Measurements from ENCODE around the gene CLPTM1L. TPM values are rescaled to one million over a fixed set of nuclear protein-coding genes. Genes with fewer than 3 reads are reported as not detected.

Gene CLPTM1L
- total and polyA plus RNA-seq, 2 donors = 60.7 to 142 TPM

DNA sequence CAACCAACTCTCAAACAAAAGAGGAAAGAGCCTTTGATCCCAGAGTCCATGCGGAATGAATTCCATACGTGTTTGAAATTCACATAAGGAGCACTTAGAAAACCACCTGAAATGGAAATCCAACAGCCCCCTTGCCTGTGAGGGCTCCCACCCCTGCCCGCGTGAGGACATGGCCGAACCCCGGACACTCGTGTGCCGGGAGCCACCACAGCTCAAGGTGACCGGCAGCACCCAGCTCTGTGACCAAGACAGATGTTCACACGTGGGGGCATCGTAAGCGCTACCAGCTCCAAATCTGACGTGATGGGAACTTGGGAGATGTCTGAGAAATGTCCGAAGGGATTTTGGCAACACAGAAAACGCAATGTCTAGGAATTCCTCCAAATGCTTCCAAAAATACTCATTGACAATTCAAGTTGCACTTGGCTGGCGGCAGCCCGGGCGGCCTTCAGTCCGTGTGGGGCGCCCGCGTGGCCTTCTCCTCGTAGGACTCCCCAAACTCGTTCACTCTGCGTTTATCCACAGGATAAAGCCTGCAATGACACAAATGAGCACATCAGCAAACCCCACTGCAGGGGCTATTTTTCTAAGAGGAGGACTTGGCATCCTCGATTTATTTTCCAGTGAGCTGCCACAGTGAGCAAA, 26.9 kb downstream of the CLPTM1L start:
- H3K4me1 ChIP-seq (ENCODE audit: control insufficient read depth in 2 of 2, insufficient read depth in 2 of 2, low read length in 2 of 2) = peaks cover 71 to 100% of the 10 kb centered on the region in 2 donors
- peaks cover 56 to 63% of the 10 kb centered on the region in 2 donors for H3K36me3 ChIP-seq (ENCODE audit: control insufficient read depth in 2 of 2, insufficient read depth in 2 of 2, low read length in 1 of 2)
- H3K27me3 ChIP-seq (ENCODE audit: control insufficient read depth in 2 of 2, insufficient read depth in 1 of 2, low read length in 1 of 2) = no peaks in the 10 kb centered on the region
- 98% methylated on average over 26 of the region's 26 CpGs for WGBS
- no peak for DNase-seq (ENCODE audit: low read depth in 6 of 9, low spot score in 9 of 9)
- peak overlapping the region in 1 of 2 donors; percentile 10 for H3K27ac ChIP-seq (ENCODE audit: low read depth in 1 of 2, low read length in 1 of 2)
- H3K4me3 ChIP-seq (ENCODE audit: low read length in 2 of 2) = no peak overlapping the region
- peaks cover 0 to 13% of the 10 kb centered on the region in 2 donors for H3K9me3 ChIP-seq (ENCODE audit: control insufficient read depth in 2 of 2, insufficient read depth in 1 of 2, low read length in 1 of 2)

DNA sequence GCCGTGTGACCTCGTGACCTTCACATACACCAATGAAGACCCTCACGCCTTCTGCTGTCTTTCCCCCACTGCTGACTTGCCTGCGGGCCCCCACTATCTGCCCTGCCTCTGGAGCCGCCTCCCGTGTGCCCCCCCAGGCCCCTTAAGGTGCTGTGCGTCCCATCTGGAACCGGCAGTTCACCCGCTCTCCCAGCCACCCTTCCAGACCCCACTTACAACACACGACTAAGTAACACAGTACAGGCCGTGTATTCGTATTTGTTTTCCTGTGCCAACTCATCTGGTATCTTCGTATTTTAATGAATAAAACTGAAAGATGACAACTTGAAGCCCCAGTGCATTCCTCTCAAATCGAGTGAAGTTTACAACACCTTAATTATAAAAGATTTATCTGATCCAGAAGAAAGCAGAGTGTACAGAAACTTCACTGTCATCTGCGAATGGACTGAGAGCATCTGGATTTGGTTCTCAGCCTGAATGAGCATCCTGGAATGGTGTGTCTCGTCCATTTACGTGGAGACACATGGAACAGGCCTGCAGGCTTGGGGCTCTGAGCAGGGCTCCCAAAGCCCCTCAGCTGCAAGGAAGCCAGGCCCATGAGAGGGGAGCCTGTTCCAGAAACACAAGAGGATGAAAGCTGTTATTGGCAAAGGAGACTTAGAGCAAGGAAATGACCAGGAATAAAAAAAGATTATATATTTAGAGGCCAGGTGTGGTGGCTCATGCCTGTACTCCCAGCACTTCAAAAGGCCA, 28.1 kb downstream of the CLPTM1L start:
- H3K4me1 ChIP-seq (ENCODE audit: control insufficient read depth in 2 of 2, insufficient read depth in 2 of 2, low read length in 2 of 2) = peaks cover 73 to 100% of the 10 kb centered on the region in 2 donors
- no peak for DNase-seq (ENCODE audit: low read depth in 6 of 9, low spot score in 9 of 9)
- peak overlapping the region in 1 of 2 donors; percentile 8 for H3K4me3 ChIP-seq (ENCODE audit: low read length in 2 of 2)

DNA sequence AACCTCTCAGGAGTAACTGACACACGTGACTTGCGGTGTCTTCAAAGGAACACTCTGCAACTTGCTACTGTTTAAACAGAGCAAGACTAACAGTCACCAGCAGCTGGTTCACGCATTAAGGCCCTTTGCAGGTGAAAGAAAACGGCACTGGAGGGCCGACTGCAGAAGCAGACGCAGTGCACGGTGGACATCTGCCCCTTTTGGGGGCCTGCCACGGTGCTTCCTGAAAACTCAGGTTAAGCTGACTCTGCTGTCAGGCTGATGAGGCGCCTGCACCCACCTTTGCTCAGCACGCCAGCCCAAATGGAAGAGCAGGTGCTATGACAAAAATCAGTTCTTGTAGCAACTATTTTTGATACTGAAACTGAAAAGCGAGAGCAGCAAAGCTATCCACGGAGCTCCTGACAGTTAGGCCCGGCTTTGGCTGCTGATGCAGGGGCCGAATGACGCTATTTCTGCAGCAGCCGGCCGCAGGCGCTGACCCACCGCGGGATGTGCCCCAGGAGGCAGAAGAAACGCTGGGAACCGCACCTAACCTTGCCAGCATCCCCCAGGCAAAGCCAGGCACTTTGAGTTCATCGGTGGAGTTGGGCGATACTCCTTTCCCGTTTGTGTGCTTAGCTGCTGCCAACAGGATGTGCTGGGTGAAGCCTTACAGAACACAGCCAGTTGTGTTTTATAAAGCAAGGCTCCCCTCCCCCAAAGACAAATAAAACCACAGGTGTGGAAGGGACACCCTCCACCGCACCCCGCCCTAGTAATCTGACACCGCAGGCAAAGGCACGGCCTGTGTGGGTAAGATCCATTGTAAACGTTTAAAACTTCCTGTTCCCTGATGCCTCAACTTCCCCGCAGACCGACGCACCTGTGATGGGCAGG, 29.0 kb downstream of the CLPTM1L start:
- WGBS = 2% methylated on average over 33 of the region's 33 CpGs
- Histone ChIP-seq H3K4me3 (ENCODE audit: low read length in 2 of 2) (peak overlapping the region; percentile 59 to 63), H3K4me1 (ENCODE audit: control insufficient read depth in 2 of 2, insufficient read depth in 2 of 2, low read length in 2 of 2) (peaks cover 65 to 97% of the 10 kb centered on the region in 2 donors)

More for the DNA sequence above, 28.1 kb downstream of the CLPTM1L start:
- peaks cover 0 to 22% of the 10 kb centered on the region in 2 donors for H3K9me3 ChIP-seq (ENCODE audit: control insufficient read depth in 2 of 2, insufficient read depth in 1 of 2, low read length in 1 of 2)
- WGBS = 13% methylated on average over 17 of the region's 17 CpGs
- peak overlapping the region; percentile 99 for H3K27ac ChIP-seq (ENCODE audit: low read depth in 1 of 2, low read length in 1 of 2)
- no peaks in the 10 kb centered on the region for H3K27me3 ChIP-seq (ENCODE audit: control insufficient read depth in 2 of 2, insufficient read depth in 1 of 2, low read length in 1 of 2)
- H3K36me3 ChIP-seq (ENCODE audit: control insufficient read depth in 2 of 2, insufficient read depth in 2 of 2, low read length in 1 of 2) = peaks cover 43 to 50% of the 10 kb centered on the region in 2 donors

DNA sequence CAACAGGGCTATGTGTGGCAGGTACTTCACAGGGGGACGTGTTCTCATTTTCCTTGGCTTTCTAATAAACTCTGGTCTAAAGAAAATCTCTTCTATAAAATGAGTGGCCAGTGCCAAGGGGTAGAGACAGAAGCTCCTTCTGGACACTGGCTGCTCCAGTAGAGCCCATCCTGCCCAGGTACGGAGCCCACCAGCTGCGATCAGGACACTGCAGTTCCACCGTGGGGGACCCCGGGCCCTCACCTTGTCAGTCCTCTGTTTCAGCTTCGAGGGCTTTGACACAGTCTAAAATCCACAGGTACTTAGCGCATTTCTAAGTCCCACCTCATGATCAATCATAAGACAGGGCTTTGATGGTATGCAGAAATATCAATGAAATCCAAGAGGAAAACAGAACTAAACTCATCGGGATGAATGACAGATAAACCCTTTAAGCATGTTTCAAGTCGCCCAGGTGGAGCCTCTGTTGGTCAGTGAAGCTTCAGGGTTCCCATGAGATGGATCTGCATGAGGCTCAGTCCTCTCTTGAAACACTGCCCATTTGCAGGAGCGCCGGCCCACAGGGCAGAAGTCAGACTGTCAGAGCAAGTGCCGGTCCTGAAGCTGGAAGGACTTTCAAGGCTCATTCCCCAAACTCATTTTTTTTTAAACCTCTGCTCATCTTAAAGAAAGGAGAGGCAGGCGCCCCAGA, 29.7 kb downstream of the CLPTM1L start:
- peak in 1 of 9 donors; percentile 41 for DNase-seq (ENCODE audit: low read depth in 6 of 9, low spot score in 9 of 9)
- peak overlapping the region; percentile 59 to 63 for H3K4me3 ChIP-seq (ENCODE audit: low read length in 2 of 2)
- peaks cover 6 to 36% of the 10 kb centered on the region in 2 donors for H3K9me3 ChIP-seq (ENCODE audit: control insufficient read depth in 2 of 2, insufficient read depth in 1 of 2, low read length in 1 of 2)
- H3K27ac ChIP-seq (ENCODE audit: low read depth in 1 of 2, low read length in 1 of 2) = peak overlapping the region; percentile 99
- WGBS = 43% methylated on average over 13 of the region's 13 CpGs
- H3K27me3 ChIP-seq (ENCODE audit: control insufficient read depth in 2 of 2, insufficient read depth in 1 of 2, low read length in 1 of 2) = no peaks in the 10 kb centered on the region
- H3K4me1 ChIP-seq (ENCODE audit: control insufficient read depth in 2 of 2, insufficient read depth in 2 of 2, low read length in 2 of 2) = peaks cover 59 to 89% of the 10 kb centered on the region in 2 donors
- peaks cover 27 to 34% of the 10 kb centered on the region in 2 donors for H3K36me3 ChIP-seq (ENCODE audit: control insufficient read depth in 2 of 2, insufficient read depth in 2 of 2, low read length in 1 of 2)

More for the DNA sequence above, 29.0 kb downstream of the CLPTM1L start:
- H3K27ac ChIP-seq (ENCODE audit: low read depth in 1 of 2, low read length in 1 of 2) = peak overlapping the region; percentile 99
- H3K36me3 ChIP-seq (ENCODE audit: control insufficient read depth in 2 of 2, insufficient read depth in 2 of 2, low read length in 1 of 2) = peaks cover 35 to 42% of the 10 kb centered on the region in 2 donors
- no peaks in the 10 kb centered on the region for H3K27me3 ChIP-seq (ENCODE audit: control insufficient read depth in 2 of 2, insufficient read depth in 1 of 2, low read length in 1 of 2)
- peaks cover 3 to 30% of the 10 kb centered on the region in 2 donors for H3K9me3 ChIP-seq (ENCODE audit: control insufficient read depth in 2 of 2, insufficient read depth in 1 of 2, low read length in 1 of 2)
- DNase-seq (ENCODE audit: low read depth in 6 of 9, low spot score in 9 of 9) = peak; percentile 83 to 97 (median 92)

DNA sequence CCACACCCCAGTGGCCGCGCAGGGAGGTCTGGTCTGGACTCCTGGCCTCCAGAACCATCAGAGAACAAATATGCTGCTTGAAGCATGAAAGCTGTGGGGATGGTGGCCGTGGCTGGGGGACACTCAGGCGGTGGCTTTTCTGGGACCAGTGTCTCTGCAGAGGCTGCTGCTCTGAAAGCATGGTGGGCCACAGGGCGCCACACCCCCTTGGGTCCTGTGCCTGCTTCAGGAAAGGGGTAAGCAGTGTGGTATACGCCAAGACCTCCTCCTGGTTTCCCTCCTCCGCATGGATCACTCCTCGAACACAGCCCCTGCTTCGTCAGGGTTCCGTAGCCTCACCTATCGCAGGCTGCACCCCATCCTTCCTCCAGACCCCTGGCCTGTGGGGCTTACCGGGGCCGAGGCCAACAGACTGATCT, 30.3 kb downstream of the CLPTM1L start:
- WGBS = 90% methylated on average over 13 of the region's 13 CpGs
- Histone ChIP-seq H3K9me3 (ENCODE audit: control insufficient read depth in 2 of 2, insufficient read depth in 1 of 2, low read length in 1 of 2) (peaks cover 7 to 42% of the 10 kb centered on the region in 2 donors), H3K36me3 (ENCODE audit: control insufficient read depth in 2 of 2, insufficient read depth in 2 of 2, low read length in 1 of 2) (peaks cover 22 to 28% of the 10 kb centered on the region in 2 donors), H3K27me3 (ENCODE audit: control insufficient read depth in 2 of 2, insufficient read depth in 1 of 2, low read length in 1 of 2) (no peaks in the 10 kb centered on the region), H3K27ac (ENCODE audit: low read depth in 1 of 2, low read length in 1 of 2) (peak overlapping the region; percentile 99), H3K4me1 (ENCODE audit: control insufficient read depth in 2 of 2, insufficient read depth in 2 of 2, low read length in 2 of 2) (peaks cover 53 to 83% of the 10 kb centered on the region in 2 donors), H3K4me3 (ENCODE audit: low read length in 2 of 2) (peak overlapping the region; percentile 59 to 63)
- DNase-seq (ENCODE audit: low read depth in 6 of 9, low spot score in 9 of 9) = peak in 1 of 9 donors; percentile 38

DNA sequence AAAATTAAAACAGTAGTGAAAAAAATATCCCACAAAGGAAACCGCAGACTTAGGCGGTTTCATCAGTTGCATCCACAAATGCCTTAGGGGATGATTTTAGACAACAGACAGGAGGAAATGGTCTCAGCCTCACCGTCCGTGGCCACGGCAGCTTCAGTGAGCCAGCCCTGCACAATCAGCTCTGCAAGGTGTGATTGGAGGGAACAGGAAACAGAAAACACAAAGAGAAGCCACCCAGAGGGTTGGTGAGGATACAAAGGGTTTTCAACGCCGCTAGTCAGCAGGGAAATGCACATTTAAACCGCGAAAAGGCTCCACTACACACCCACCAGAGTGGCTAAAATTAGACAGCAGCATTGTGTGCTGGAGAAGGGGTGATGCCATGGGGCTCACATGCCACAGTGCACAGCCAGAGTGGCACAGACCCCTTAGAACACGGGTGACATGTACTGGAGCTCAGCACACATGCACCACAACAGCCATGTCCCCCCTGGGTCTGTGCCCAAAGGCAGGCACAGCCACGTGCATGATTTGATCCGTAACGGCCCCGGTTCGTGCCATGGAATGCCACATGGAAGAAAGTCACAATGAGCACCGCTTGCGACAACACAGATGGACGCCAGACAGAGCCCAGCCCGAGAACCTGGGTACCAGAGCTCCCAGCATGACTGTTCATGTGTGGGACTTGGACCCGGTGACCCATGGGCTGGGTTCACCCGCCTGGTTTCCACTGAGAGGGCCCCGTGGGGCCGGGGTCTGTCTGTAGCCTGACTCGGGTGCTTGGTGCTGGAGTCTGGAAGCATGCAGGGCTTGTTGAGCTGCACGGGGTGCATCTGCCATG, 31.7 kb downstream of the CLPTM1L start:
- Histone ChIP-seq H3K4me1 (ENCODE audit: control insufficient read depth in 2 of 2, insufficient read depth in 2 of 2, low read length in 2 of 2) (peaks cover 40 to 69% of the 10 kb centered on the region in 2 donors), H3K27ac (ENCODE audit: low read depth in 1 of 2, low read length in 1 of 2) (peak overlapping the region; percentile 99), H3K9me3 (ENCODE audit: control insufficient read depth in 2 of 2, insufficient read depth in 1 of 2, low read length in 1 of 2) (peaks cover 7 to 50% of the 10 kb centered on the region in 2 donors), H3K27me3 (ENCODE audit: control insufficient read depth in 2 of 2, insufficient read depth in 1 of 2, low read length in 1 of 2) (no peaks in the 10 kb centered on the region), H3K36me3 (ENCODE audit: control insufficient read depth in 2 of 2, insufficient read depth in 2 of 2, low read length in 1 of 2) (peaks cover 8 to 14% of the 10 kb centered on the region in 2 donors), H3K4me3 (ENCODE audit: low read length in 2 of 2) (peak overlapping the region; percentile 16 to 30)
- DNase-seq (ENCODE audit: low read depth in 6 of 9, low spot score in 9 of 9) = peak in 5 of 9 donors; percentile 67 to 89 (median 71)
- WGBS = 40% methylated on average over 25 of the region's 25 CpGs

DNA sequence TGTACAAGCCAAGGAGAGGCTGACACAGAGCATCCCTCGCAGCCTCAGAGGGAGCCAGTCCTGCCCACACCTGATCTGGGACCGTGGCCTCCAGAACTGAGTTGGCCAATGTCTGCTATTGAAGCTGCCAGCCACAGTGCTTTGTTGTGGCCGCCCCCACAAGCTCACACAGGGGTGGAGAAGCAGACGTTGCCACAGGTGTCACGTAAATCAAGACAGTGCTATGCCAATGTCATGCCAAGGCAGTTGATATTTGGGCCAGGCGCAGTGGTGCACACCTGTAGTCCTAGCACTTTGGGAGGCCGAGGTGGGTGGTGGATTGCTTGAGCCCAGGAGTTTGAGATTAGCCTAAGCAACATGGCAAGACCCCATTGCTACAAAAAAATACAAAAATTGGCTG, 32.7 kb downstream of the CLPTM1L start:
- no peak overlapping the region for H3K4me3 ChIP-seq (ENCODE audit: low read length in 2 of 2)
- peak overlapping the region; percentile 73 to 99 for H3K27ac ChIP-seq (ENCODE audit: low read depth in 1 of 2, low read length in 1 of 2)
- no peaks in the 10 kb centered on the region for H3K27me3 ChIP-seq (ENCODE audit: control insufficient read depth in 2 of 2, insufficient read depth in 1 of 2, low read length in 1 of 2)
- WGBS = 8% methylated on average over 7 of the region's 7 CpGs
- peaks cover under 1 to 4% of the 10 kb centered on the region in 2 donors for H3K36me3 ChIP-seq (ENCODE audit: control insufficient read depth in 2 of 2, insufficient read depth in 2 of 2, low read length in 1 of 2)
- peaks cover 32 to 59% of the 10 kb centered on the region in 2 donors for H3K4me1 ChIP-seq (ENCODE audit: control insufficient read depth in 2 of 2, insufficient read depth in 2 of 2, low read length in 2 of 2)
- peaks cover 7 to 47% of the 10 kb centered on the region in 2 donors for H3K9me3 ChIP-seq (ENCODE audit: control insufficient read depth in 2 of 2, insufficient read depth in 1 of 2, low read length in 1 of 2)
- peak in 5 of 9 donors; percentile 53 to 85 (median 73) for DNase-seq (ENCODE audit: low read depth in 6 of 9, low spot score in 9 of 9)
